ENCODE results near the gene ATP2C1.

Gene ATP2C1

GRCh38 chr3:130900959-130901358, 7.1 kb downstream of the ATP2C1 start:
- Histone ChIP-seq H3K4me2 (ENCODE audit: low read length) (no peak overlapping the region), H3K27me3 (ENCODE audit: control insufficient read depth, insufficient read depth, low read length) (no peaks in the 10 kb centered on the region), H2AFZ (no peak overlapping the region), H3K4me1 (peaks cover 11% of the 10 kb centered on the region), H3K27ac (no peak overlapping the region), H3K4me3 (ENCODE audit: low read depth, low read length) (no peak overlapping the region), H3K79me2 (peaks cover 3% of the 10 kb centered on the region), H3K9ac (no peak overlapping the region), H3K9me3 (ENCODE audit: control insufficient read depth, low read length) (no peaks in the 10 kb centered on the region), H3K36me3 (ENCODE audit: control insufficient read depth, insufficient read depth, low read length) (no peaks in the 10 kb centered on the region)
- TF ChIP-seq CTCF (IDR thresholded peaks at IDR 0.05) = no peak

GRCh38 chr3:130901463-130902204, 7.8 kb downstream of the ATP2C1 start:
- Histone ChIP-seq H2AFZ (no peak overlapping the region), H3K27ac (no peak overlapping the region), H3K9ac (no peak overlapping the region), H3K4me3 (ENCODE audit: low read depth, low read length) (no peak overlapping the region), H3K9me3 (ENCODE audit: control insufficient read depth, low read length) (no peaks in the 10 kb centered on the region), H3K79me2 (peaks cover 3% of the 10 kb centered on the region), H3K36me3 (ENCODE audit: control insufficient read depth, insufficient read depth, low read length) (no peaks in the 10 kb centered on the region), H3K27me3 (ENCODE audit: control insufficient read depth, insufficient read depth, low read length) (no peaks in the 10 kb centered on the region), H3K4me1 (peaks cover 18% of the 10 kb centered on the region), H3K4me2 (ENCODE audit: low read length) (no peak overlapping the region)
- no peak for TF ChIP-seq CTCF (IDR thresholded peaks at IDR 0.05)

- no peak overlapping the region for H3K27ac ChIP-seq
- no peak overlapping the region for H3K4me3 ChIP-seq (ENCODE audit: low read depth, low read length)
- no peaks in the 10 kb centered on the region for H3K9me3 ChIP-seq (ENCODE audit: control insufficient read depth, low read length)
- no peak overlapping the region for H3K9ac ChIP-seq
- peaks cover 10% of the 10 kb centered on the region for H3K79me2 ChIP-seq
- TF ChIP-seq CTCF (IDR thresholded peaks at IDR 0.05) = no peak
- H3K4me1 ChIP-seq = peaks cover 23% of the 10 kb centered on the region
- H3K4me2 ChIP-seq (ENCODE audit: low read length) = no peak overlapping the region
- H3K36me3 ChIP-seq (ENCODE audit: control insufficient read depth, insufficient read depth, low read length) = no peaks in the 10 kb centered on the region
- no peaks in the 10 kb centered on the region for H3K27me3 ChIP-seq (ENCODE audit: control insufficient read depth, insufficient read depth, low read length)
- H2AFZ ChIP-seq = no peak overlapping the region
Observed at GRCh38 chr3:130903412-130903908, 9.6 kb downstream of the ATP2C1 start.

- H3K4me1 ChIP-seq = peaks cover 23% of the 10 kb centered on the region
- no peaks in the 10 kb centered on the region for H3K27me3 ChIP-seq (ENCODE audit: control insufficient read depth, insufficient read depth, low read length)
- H3K27ac ChIP-seq = no peak overlapping the region
- H3K4me2 ChIP-seq (ENCODE audit: low read length) = no peak overlapping the region
- no peaks in the 10 kb centered on the region for H3K9me3 ChIP-seq (ENCODE audit: control insufficient read depth, low read length)
- TF ChIP-seq CTCF (IDR thresholded peaks at IDR 0.05) = no peak
- H3K9ac ChIP-seq = no peak overlapping the region
- no peak overlapping the region for H2AFZ ChIP-seq
- H3K79me2 ChIP-seq = peaks cover 13% of the 10 kb centered on the region
- H3K36me3 ChIP-seq (ENCODE audit: control insufficient read depth, insufficient read depth, low read length) = no peaks in the 10 kb centered on the region
- H3K4me3 ChIP-seq (ENCODE audit: low read depth, low read length) = no peak overlapping the region
Observed at GRCh38 chr3:130904491-130904890, 10.6 kb downstream of the ATP2C1 start.

GRCh38 chr3:130905551-130905950, 11.7 kb downstream of the ATP2C1 start:
- Histone ChIP-seq H3K4me1 (peaks cover 23% of the 10 kb centered on the region), H3K4me2 (ENCODE audit: low read length) (no peak overlapping the region), H3K36me3 (ENCODE audit: control insufficient read depth, insufficient read depth, low read length) (no peaks in the 10 kb centered on the region), H3K27ac (no peak overlapping the region), H3K9ac (no peak overlapping the region), H3K4me3 (ENCODE audit: low read depth, low read length) (no peak overlapping the region), H2AFZ (no peak overlapping the region), H3K79me2 (peaks cover 14% of the 10 kb centered on the region), H3K27me3 (ENCODE audit: control insufficient read depth, insufficient read depth, low read length) (no peaks in the 10 kb centered on the region), H3K9me3 (ENCODE audit: control insufficient read depth, low read length) (no peaks in the 10 kb centered on the region)
- TF ChIP-seq CTCF (IDR thresholded peaks at IDR 0.05) = no peak
